ENCODE data around the gene TENM4.

Gene TENM4

DNA sequence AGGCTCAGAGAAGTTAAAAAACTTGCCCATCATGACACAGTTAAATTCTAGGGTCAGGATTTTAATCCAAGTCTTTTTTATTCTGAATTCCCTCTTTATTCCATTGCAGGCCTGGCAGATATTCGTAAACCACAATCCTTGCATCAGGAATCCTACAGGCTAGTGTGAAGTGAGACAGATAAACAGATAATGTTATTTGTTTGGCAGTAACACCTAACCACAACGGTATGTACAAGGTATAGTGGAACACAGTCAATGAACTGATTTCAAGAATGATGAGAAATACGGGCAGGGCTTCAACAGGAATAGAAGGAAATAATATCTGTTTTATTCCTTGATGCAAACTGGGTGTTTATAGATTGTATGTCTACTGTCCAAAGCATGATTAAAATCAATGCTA is 834.2 kb downstream of the TENM4 start:
- Histone ChIP-seq H3K27me3 (ENCODE audit: control insufficient read depth in 2 of 2, insufficient read depth in 2 of 2, low read length in 2 of 2) (no peaks in the 10 kb centered on the region), H3K27ac (ENCODE audit: low read depth in 2 of 2, low read length in 2 of 2) (no peak overlapping the region), H3K9me3 (ENCODE audit: control insufficient read depth in 2 of 2, low read length in 2 of 2) (no peaks in the 10 kb centered on the region), H3K36me3 (ENCODE audit: control insufficient read depth in 2 of 2, insufficient read depth in 2 of 2, low read length in 2 of 2) (no peaks in the 10 kb centered on the region), H3K4me3 (ENCODE audit: low read length in 2 of 2) (no peak overlapping the region), H3K4me1 (ENCODE audit: control insufficient read depth in 2 of 2, insufficient read depth in 2 of 2, low read length in 2 of 2) (no peaks in the 10 kb centered on the region), H3K9ac (ENCODE audit: low read depth in 1 of 2, low read length in 2 of 2) (no peak overlapping the region)

DNA sequence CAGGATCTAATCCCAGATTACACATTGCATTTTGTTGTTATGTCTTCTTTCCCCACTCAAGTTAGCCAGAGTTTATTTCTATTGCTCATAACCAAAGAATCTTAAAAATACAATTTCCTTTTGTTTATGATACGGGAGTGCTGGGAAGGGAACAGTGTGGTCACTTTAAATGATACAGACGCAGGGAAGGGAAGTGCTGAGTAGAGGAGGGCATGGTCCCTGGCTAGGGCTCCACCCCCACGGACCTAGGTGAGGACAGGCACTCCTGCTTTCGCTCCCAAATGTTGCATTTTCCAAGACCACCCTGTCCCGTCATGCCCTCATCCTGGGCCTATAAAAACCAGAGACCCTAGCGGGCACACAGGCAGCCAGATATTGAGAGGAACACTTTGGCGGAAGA is 835.5 kb downstream of the TENM4 start:
- H3K4me3 ChIP-seq (ENCODE audit: low read length in 2 of 2) = no peak overlapping the region
- H3K9ac ChIP-seq (ENCODE audit: low read depth in 1 of 2, low read length in 2 of 2) = no peak overlapping the region
- no peak overlapping the region for H3K27ac ChIP-seq (ENCODE audit: low read depth in 2 of 2, low read length in 2 of 2)
- no peaks in the 10 kb centered on the region for H3K9me3 ChIP-seq (ENCODE audit: control insufficient read depth in 2 of 2, low read length in 2 of 2)
- no peaks in the 10 kb centered on the region for H3K27me3 ChIP-seq (ENCODE audit: control insufficient read depth in 2 of 2, insufficient read depth in 2 of 2, low read length in 2 of 2)
- H3K4me1 ChIP-seq (ENCODE audit: control insufficient read depth in 2 of 2, insufficient read depth in 2 of 2, low read length in 2 of 2) = no peaks in the 10 kb centered on the region
- no peaks in the 10 kb centered on the region for H3K36me3 ChIP-seq (ENCODE audit: control insufficient read depth in 2 of 2, insufficient read depth in 2 of 2, low read length in 2 of 2)

DNA sequence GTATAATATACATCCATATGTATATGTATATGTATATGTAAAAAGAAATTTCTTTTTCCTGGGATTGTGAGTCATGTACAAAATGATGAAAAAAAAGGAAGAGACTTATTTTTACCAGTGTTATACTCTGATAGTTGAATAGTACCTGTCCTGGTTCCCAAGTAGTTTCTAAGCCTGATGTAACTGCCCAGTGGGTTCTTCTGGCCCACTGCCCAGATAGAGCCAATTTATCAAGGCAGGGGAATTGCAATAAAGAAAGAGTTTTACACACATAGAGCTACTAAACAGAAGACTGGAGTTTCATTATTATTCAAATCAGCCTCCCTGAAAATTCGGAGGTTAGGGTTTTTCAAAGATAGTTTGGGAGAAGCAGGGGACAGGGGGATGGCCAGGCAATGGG is 837.0 kb downstream of the TENM4 start:
- no peak overlapping the region for H3K27ac ChIP-seq (ENCODE audit: low read depth in 2 of 2, low read length in 2 of 2)
- no peaks in the 10 kb centered on the region for H3K9me3 ChIP-seq (ENCODE audit: control insufficient read depth in 2 of 2, low read length in 2 of 2)
- H3K4me3 ChIP-seq (ENCODE audit: low read length in 2 of 2) = no peak overlapping the region
- no peak overlapping the region for H3K9ac ChIP-seq (ENCODE audit: low read depth in 1 of 2, low read length in 2 of 2)
- H3K36me3 ChIP-seq (ENCODE audit: control insufficient read depth in 2 of 2, insufficient read depth in 2 of 2, low read length in 2 of 2) = no peaks in the 10 kb centered on the region
- H3K4me1 ChIP-seq (ENCODE audit: control insufficient read depth in 2 of 2, insufficient read depth in 2 of 2, low read length in 2 of 2) = no peaks in the 10 kb centered on the region
- H3K27me3 ChIP-seq (ENCODE audit: control insufficient read depth in 2 of 2, insufficient read depth in 2 of 2, low read length in 2 of 2) = no peaks in the 10 kb centered on the region

All from mucosa of rectum (tissue), 2 donors.